ENCODE measurements around the gene SLC20A1. TPM values are rescaled to one million over a fixed set of nuclear protein-coding genes. Genes with fewer than 3 reads are reported as not detected.
"Not testable (repeated sequence)": the region's sequence is repeated elsewhere in the genome, so short reads cannot be mapped to it uniquely, and the experiment has no call there.

The SLC20A1 gene
- total RNA-seq, 1 donor from 2014 or later, result 81.2 TPM

GRCh38 chr2:112705575-112705974, 59.8 kb downstream of the SLC20A1 start:
- no peak for DNase-seq (ENCODE audit: low read depth, low spot score)

- no peak for DNase-seq (ENCODE audit: low read depth, low spot score)
Measured at GRCh38 chr2:112706170-112706664, 60.5 kb downstream of the SLC20A1 start.

GRCh38 chr2:112706947-112707346, 61.2 kb downstream of the SLC20A1 start:
- DNase-seq (ENCODE audit: low read depth, low spot score), result not testable (repeated sequence)

- no peak for DNase-seq (ENCODE audit: low read depth, low spot score)
Measured at GRCh38 chr2:112708968-112709367, 63.2 kb downstream of the SLC20A1 start.

- DNase-seq (ENCODE audit: low read depth, low spot score), result no peak
Measured at GRCh38 chr2:112709703-112710102, 64.0 kb downstream of the SLC20A1 start.

GRCh38 chr2:112710956-112711750, 65.4 kb downstream of the SLC20A1 start:
- no peak for DNase-seq (ENCODE audit: low read depth, low spot score)

- DNase-seq (ENCODE audit: low read depth, low spot score), result no peak
Measured at GRCh38 chr2:112712465-112712864, 66.7 kb downstream of the SLC20A1 start.

- no peak for DNase-seq (ENCODE audit: low read depth, low spot score)
Measured at GRCh38 chr2:112712903-112713584, 67.3 kb downstream of the SLC20A1 start.

Other genes starting within 250 kb of the SLC20A1 start
- 7.5 and 12.6 TPM in 2 replicates for gene RGPD8, start 212.3 kb upstream of the SLC20A1 start, total RNA-seq
- gene TTL, start 163.8 kb upstream of the SLC20A1 start, total RNA-seq, result 50.5 and 69.3 TPM in 2 replicates
- gene POLR1B, start 103.5 kb upstream of the SLC20A1 start, total RNA-seq, result 28.8 and 39.9 TPM in 2 replicates
- gene CHCHD5, start 61.3 kb upstream of the SLC20A1 start, total RNA-seq, result 4.7 and 6.1 TPM in 2 replicates
- gene NT5DC4, start 75.1 kb downstream of the SLC20A1 start, total RNA-seq, result not detected in 2 replicates
- gene CKAP2L, start 118.7 kb downstream of the SLC20A1 start, total RNA-seq, result 4.9 and 10.3 TPM in 2 replicates
- gene IL1A, start 138.6 kb downstream of the SLC20A1 start, total RNA-seq, result 0.60 and 0.73 TPM in 2 replicates
- 0.46 TPM in 1 of 2 replicates, not detected in the other for gene IL1B, start 190.8 kb downstream of the SLC20A1 start, total RNA-seq

Data from pulmonary artery endothelial cell (primary cell).